Globus pallidus (tissue), 1 donor: ENCODE results near the gene PDCD1LG2.
"Not testable (repeated sequence)": the region's sequence is repeated elsewhere in the genome, so short reads cannot be mapped to it uniquely, and the experiment has no call there.

Source experiments
- DNase-seq: peaks from one replicate; pipeline ENCODE4 v3.0.0-alpha.2; 2015; ENCODE audit warnings: low spot score

PDCD1LG2 gene

DNA sequence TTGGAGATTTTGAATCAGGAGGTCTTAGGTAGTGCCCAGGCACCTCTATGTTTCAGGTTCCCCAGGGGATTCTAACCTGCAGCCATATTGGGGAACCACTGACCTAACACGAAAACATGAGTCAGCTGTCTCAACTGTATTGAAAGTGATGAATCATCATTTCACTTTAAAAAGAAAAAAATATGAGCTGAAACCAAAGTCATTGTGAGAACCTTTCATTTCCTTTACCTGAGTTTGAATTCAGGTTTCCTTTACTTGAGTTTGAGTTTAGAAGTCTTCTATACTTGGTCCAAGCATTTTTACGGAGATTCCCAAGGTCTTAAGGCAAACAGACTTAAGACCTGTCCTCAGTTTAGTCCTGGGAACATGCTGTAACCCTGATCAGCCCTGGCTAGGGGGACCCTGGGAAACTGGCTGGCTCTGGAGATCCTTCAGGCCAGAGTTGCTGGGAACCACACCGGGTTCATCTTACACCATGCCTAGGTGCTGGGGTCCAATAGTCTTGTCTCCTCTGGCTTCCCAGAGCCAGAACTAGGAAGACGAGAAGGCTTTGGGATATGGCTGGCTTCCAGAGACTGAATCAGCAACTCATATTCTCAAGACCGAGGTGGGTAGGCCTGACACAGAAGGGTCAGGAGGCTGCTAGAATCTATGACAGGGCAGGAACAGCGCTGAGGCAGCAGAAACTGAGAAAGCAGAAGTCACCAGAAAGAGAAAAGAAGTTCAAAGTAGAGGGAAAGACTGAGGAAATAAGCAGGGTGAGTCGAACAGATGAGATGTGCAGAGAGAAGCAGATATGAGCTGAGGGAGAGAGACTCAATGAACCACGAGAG lies 16.4 kb upstream of the PDCD1LG2 start:
- peak; percentile 37 for DNase-seq

- not testable (repeated sequence) for DNase-seq
Measured at GRCh38 chr9:5494765-5495164, 15.6 kb upstream of the PDCD1LG2 start.

GRCh38 chr9:5499157-5499556 lies 11.2 kb upstream of the PDCD1LG2 start:
- no peak for DNase-seq

DNA sequence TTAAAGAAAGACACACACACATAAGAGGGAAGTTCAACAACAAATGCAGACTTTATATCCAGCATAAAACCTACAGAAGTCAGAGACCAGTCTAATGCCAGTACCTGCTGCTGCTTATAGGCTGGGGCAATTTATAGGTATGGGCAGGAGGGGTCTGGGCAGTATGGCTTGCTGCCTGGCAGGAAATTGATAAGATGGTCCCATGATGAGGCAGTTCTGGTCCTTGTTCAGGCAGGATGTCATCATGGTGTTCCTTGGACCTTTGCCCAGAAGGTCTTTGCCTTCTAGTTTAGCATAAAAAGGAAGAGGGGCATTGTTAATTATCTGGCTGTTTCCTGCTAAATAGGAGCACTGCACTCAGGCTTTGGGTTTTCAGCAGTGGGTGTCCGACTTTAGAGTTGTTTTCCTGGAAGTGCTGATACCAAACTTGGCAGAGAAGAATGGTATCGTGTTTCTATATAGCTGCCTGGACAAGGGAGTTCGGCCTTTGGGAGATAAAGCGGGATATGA lies 10.4 kb upstream of the PDCD1LG2 start:
- no peak for DNase-seq

DNA sequence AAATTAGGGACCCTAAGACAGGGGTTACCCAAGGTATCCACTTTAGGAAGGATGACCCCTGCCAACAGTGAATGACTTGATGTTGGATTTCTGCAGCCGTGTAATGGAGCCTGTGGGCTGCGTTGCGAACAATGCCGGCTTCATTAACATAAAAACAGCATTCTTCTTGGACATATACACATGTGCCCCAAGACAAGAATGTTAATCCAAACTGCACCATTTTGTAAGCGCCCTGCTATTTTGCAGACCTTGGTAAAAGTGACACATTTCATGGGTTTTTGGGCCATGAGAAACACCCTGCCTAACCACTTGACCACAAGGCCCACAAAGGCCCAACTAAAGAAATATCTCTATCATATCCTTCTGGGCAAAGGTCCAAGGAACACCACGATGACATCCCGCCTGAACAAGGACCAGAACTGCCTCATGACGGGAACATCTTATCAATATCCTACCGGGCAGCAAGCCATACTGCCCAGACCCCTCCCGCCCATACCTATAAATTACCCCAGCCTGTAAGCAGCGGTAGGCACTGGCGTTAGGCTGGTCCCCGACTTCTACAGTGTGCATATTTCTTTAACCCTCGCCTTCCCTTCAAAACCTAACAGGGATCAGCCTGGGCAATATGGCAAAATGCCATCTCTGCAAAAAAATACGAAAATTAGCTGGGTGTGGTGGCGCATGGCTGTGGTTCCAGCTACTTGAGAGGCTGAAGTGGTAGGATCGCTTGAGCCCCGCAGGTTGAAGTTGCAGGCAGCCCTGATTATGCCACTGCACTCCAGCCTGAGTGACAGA lies 9.7 kb upstream of the PDCD1LG2 start:
- no peak for DNase-seq

GRCh38 chr9:5502553-5502952 lies 7.8 kb upstream of the PDCD1LG2 start:
- DNase-seq, result no peak

GRCh38 chr9:5509573-5509972 lies 758 bp upstream of the PDCD1LG2 start:
- no peak for DNase-seq

- no peak for DNase-seq
Measured at GRCh38 chr9:5510989-5511388, 658 bp downstream of the PDCD1LG2 start.

DNA sequence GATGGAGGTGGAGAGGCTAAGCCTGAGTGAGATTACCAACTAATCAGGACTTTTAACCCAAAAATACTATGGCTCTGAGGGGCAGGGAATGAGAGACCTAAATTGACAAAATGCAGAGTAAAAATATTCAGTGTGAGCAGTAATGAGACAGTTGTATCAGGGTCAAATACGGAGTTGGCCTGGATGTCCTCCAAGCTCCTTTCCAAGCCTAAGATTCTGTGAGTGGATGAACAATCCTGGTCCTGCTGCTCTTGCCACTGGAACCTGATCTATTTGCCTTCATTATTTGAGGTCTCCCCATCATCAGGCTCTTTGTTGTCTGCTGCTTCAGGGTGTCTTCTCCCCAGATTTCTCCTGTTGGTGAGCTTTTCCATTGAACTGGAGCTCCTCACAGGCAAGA lies 1.1 kb downstream of the PDCD1LG2 start:
- DNase-seq, result no peak

- DNase-seq, result no peak
Measured at GRCh38 chr9:5511935-5512580, 1.7 kb downstream of the PDCD1LG2 start.

DNA sequence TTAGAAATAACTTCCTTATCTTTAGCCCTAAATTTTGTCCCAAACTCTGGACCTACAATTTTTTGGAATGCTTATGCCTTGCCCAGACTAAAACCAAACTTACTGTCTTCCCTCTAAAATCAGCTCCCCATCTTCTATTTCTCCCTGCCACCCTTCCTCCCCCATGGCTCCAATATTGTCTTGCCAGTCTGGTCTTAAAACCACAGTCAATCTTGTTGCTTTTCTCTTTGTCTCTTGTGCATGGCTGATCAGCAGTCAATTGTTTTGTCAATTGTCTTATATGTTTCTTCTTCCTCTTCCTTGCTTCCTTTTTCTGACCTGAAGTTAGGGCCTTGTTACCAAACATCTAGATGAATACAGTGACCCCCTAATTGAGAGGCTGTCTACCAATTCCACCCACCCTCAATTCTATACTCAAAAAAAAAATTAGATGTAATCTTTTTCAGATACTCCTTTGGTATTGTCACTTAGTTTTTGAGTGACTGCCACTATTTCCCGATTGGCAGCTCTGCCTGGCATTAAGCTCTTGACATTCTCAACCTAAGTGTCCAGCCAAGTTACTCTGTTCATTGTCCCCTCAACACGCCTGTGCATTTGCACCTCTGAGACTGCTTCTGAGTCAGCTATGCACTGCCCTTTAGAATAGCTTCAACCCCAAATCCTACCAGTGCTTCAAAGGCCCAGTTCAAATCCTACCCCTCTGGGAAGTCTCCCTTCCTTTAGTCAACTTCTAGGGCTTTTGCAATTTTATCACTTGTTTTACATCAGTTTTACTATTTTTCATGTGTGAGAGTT lies 2.5 kb downstream of the PDCD1LG2 start:
- no peak for DNase-seq

DNA sequence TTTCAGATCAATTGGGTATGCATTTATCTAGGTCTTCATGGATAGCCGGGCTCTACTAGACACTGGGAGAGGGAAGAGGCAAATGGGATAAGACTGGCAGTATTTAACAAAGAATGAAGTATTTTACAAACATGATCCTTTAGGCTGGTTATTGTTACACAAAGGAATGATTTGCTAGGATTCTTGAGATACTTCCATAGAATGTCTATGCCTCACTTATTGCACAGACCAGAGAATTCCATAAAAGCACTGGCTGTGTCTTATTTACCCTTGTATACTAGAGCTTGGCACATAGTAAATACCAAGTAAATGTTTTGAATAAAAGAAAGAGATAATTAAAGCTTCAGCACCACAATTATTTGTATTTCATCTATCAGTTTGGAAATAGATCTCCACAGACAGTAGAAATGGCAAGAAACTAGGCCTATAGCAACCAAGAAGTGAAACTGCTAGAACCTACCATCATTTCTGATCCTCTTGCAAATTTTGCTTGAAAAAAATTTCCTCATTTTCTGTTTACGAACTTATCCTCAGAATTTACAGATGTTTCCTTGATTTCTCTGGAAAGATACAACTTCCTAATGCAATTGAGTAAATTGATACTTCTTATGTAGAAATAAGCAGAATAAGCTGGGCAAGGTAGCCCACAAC lies 3.8 kb downstream of the PDCD1LG2 start:
- DNase-seq, result no peak

DNA sequence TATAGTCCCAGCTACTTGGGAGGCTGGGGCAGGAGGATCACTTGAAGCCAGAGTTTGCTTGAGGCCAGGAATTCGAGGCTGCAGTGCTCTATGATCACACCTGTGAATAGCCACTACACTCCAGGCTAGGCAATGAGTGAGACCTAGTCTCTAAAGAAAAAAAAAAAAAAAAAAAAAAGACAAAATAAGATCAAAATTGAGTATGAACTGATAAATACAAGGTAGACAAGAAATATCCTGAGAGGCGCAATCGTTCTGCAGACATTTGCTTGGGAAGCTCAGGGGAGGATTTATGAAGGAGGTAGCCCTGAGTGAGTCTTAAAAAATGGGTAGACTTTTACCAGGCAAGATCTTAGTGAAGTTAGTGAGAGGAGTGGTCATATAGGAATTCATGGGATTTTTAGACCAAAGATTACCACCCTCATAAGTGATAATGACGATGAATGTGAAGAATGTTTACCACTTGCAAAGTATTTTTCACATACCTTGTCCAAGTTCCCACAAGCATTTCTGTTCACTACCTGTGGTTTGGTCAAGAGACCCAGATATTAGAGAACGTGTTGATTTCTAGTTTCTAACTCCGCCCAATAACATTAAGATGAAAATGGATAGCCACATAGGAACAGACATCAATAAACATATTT lies 4.4 kb downstream of the PDCD1LG2 start:
- DNase-seq, result no peak

GRCh38 chr9:5515261-5515650 lies 4.9 kb downstream of the PDCD1LG2 start:
- DNase-seq, result no peak

DNA sequence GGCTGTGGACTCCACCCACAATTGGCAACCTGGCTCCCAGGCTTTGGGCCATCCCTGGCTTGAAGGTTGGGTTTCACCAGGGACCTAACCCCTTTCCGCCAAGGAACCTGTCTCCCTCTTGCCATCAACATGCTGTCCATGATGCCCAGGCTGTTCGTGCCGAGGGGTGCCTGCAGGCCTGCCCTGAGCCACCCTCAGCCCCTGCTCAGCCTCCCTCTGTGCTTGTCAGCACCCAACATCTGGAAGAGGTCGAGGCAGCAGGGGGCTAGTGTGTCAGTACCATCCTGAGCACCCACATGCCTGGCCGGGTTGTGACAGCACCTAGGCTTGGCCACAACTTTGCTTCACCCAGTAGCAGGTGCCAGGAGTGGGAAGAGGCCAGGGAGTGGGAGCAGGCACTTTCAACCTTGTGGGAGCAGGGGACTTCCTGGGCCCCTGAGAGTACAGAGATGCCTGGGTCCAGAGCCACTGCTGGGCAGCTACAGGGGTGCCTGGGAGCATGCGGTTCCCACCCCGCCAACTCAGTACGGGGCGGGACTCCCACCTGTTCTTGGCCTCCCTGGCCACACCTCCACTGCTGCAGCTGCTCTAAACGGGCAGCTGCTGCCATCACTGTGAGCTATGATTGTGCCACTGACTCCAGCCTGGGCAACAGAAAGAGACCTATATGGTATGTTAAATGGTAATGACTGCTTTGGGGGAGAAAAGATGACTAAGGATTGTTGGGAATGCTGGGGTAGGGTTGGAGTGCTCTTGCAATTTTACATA lies 6.3 kb downstream of the PDCD1LG2 start:
- no peak for DNase-seq

DNA sequence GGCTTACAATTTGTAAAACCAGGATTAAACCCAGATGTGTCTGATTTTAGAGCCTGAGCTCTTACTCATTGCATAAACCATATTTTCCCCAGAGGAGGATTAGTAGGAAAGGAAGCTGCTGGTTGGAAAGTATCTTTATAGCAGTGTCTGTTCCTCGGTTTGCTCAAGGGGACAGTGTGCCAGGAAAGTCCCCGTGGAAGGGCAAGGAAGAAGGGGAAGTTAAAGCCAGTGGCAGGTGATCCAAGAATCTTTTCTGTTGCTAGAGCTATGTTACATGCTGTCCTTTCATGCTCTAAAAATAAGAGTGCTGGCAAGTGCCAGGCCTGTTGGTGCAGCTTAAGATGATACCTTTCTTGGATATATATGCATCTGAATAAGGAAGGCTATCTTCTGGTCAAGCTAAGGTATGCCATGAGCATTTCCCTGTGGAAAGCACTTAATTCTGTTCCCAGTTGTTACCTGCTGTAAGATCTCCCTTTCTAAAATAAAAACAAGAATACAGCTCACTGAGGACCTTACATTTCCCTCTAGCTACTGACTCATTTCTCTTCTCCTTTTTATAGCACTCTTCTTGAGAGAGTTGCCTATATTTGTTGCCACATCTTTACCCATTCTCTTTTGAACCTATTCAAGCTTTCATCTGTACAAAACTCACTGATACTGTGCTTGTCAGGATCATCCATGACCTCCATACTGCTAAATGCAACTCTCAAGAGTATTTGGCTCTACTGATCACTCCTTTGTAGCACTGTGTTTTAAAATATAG lies 8.0 kb downstream of the PDCD1LG2 start:
- no peak for DNase-seq

- DNase-seq, result no peak
Measured at GRCh38 chr9:5518937-5519319, 8.6 kb downstream of the PDCD1LG2 start.

DNA sequence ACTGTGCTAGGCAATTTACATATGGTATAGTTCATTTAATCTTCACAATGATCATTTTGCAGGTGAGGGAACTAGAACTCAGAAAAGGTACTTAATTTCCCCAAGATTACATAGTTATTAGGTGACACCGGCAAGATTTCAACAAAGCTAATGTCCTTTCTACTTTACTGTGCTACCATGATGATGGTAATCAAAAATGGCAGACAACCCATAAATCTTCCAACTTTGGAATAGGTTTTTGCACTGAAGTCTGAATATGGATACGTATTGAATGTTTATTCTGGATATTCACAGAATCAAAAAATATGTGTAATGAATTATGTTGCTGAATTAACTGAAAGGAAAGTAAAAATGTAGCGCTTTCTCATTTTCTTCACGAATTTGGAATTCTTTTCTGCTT lies 13.8 kb downstream of the PDCD1LG2 start:
- no peak for DNase-seq

- no peak for DNase-seq
Measured at GRCh38 chr9:5529683-5530221, 19.4 kb downstream of the PDCD1LG2 start.
